HS-5 (cell line): ENCODE data around the gene EFCAB6.

Experiments
- DNase-seq: peaks from one replicate; pipeline ENCODE4 v3.0.0-alpha.2; 2012; ENCODE audit warnings: low read depth

Gene EFCAB6

DNA sequence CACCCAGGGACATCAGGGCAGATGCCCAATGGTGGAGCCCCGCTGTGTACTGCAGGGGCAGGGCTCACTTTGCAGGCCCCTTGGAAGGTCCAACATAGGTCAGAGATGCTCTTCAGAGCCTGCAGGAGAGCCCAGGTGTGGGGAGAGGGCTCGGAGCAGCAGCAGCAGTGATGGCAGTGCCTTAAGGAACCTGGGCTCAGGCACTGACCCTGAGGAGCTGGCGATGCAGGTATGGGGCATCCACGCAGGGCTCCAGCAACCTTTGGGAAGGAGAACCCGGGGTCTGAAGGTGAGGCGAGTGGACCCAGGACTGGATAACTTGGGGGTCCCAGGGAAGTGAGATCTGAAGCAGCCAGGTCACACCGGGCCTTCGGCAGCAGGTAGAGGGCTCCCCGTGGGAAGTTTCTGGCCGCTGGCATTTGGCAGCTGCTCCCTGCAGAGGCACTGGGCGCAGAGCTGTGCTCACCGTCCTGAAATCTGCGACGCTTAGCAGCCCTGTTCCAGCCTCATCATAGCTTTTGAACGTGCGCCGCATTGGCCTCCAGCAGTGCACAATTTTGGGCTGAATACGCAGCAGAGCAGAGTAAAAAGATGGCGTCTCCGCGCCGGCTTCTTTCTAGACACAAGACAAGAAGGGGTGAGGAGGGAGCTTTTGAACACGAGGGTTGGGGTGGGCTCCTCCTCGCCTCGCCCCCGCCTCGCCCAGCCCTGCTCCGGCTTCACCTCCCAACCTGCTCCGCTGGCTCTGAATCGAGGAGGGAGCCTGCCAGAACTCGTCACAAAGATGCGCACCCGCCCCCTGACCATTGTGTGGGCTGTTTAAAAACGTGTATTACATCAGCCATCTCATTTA, 281.5 kb downstream of the EFCAB6 start:
- no peak for DNase-seq

DNA sequence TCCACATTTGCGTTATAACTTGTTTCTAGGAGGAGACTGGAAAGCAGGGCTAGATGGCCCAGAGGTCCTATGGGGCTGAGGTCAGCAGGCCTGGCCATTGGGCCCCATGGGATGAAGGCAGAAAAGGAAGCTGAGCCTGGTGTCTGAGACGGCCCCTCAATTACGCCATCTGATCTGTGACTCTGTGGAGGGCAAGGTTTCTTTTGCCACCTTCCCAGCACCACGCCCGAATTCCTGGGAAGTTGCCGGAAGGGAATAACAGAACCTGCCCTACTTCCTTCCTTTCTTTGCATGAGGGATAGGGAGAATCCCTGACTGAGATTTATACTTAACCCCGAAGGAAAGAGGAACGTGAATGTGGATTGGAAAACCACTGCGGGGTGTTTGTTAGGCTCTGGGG, 282.2 kb downstream of the EFCAB6 start:
- DNase-seq: no peak

DNA sequence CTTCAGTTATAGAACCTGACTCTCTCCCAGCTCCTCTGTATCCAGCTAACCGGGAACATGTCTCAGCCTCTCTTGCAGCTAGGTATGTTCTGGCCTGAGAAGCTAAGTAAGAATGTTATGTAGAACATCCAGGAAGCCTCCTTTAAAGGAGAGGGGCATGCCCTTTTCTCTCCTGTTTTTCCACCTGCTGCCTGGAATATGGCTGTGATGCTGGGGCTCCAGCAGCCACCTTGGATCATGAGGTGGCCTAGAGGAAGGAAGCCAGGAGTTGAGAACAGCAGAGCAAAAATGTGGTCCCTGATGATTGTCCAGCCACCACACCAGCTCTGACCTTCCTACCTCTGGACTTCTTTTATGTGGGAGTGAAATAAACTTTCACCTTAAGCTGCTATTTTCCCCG, 282.6 kb downstream of the EFCAB6 start:
- no peak for DNase-seq

DNA sequence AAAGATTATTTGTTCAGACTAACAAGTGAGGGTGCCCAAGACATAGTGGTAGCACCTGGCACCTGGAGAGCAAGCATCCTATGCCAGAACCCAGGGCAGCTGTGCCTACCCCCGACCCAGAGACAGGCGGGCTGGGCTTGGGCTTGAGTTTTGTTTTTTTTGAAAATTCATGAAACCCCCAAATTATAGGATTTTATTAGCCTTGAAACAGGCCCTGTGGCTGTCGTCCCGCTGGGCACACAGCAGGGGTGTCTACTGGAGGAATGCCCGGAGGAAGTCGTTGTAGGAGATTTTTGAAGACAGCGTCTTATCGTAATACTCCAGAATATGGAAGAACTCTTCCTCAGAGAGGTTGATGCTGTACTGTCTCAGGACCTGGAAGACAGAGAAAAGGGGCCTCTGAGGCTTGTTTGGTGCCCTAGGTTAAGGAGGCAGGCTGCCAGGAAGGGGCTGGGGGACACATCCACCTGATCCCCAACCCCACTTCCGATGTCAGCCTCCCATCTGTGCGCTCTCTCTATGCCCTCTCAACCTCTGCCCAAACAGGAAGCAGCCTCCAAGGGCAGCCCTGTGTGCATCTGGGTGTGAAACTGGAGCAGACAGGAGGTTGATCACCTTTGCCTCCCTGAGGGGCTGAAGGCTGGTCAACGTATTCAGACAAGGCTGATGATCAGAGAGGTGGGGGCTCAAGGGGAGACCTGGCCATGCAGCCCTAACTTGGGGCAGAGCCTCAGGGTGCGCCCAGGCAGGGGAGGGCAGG, 283.3 kb downstream of the EFCAB6 start:
- no peak for DNase-seq

DNA sequence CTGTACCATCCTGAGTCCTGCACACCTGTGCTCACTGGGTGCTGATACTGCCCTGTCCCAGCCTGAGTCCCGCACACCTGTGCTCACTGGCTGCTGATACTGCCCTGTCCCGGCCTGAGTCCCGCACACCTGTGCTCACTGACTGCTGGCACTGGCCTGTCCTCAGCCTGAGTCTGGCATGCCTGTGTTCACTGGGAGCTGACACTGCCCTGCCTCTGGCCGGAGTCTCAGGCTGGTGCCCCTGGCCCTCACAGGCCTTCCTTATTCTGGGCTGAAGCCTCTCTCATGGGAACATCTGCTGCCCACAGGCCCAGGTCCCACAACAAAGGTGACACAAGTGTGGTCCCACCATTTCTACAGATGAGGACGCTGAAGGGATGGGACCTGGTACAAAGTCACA, 285.2 kb downstream of the EFCAB6 start:
- DNase-seq: no peak

DNA sequence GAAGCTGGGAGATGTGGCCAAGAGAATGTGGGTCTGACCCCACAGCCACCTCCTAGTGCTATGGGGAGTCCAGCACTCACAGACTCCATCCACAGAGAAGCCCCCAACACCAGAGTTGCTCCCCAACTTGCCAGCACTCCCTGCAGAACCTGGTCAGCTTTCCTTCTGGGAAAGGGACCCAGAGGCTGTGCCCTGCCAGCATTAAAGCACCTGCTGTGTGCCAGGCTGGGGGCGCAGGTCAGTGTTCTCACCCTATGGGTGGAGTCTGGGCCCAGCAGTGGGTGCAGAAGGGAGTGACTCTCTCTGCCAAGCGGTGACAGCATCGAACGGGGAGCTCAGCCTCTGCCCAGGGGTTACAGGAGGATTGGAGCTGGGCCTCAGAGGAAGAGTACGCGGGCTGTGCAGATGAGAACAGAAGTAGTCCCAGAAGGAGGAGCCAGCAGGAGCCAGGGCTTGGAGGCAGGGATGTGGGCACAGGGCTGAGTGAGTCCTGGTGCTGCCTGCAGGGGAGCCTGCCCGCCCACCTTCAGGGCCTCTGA, 285.9 kb downstream of the EFCAB6 start:
- no peak for DNase-seq

DNA sequence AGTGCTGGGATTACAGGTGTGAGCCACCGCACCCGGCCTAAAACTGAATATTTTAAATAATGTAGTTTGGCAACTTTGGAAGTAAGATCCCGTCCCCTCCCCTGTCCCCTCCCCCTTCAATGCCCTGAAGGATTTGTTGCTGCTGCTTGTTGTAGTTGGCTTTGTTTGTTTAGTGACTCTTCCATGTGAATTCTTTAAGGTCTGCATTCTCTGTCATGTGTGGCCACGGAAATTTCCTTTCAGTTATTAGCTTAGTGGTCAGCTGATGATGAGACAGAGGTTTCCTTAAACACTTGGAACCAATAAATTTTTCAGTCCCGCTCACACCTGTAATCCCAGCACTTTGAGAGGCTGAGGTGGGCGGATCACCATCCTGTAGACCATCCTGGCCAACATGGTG, 290.4 kb downstream of the EFCAB6 start:
- no peak for DNase-seq

DNA sequence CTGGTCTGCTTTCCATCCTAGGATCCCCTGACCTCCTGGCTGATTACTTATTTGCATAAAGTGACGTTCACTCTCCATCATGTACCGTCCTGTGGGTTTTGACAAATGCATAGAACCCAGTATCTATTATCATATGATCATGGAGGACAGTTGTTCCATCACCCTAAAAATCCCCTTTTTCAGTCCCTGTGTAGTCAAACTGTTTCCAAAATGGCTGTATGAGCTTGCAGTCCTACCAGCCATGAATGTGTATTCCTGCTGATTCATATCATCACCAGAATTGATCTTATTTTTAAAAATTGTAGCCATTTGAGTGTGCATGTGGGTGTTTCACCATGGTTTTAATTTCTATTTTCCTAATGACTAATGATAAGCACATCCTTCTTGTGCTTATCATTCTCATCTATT, 291.5 kb downstream of the EFCAB6 start:
- DNase-seq: no peak

DNA sequence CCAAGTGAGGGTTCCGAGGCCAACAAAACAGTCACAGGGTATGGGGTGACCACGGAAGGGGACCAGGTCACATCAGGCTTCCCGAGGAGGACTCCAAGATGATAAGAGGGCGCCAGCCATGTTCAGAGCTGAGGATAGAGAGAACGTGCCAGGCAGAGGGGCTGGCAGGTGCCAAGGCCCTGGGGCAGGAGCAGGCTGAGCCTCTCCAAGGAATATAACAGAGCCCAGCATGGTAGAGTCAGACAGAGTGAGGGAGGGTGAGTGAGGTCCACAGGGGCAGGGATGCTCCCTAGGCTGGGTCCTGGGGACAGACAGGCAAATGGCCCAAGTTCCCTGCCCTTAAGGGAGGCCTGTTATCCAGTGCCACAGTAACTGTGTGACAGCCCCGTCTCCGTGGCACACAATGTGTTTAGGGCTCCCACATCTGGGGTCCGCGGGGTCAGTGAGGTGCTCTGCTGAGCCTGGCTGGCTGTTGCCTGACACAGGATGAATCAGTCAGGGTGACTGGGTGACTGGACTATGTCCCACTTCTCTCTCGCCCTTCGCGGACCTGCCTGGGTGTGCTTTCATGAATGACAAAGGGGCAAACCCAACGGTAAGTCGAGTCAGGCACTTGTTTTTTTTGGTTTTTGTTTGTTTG, 295.0 kb downstream of the EFCAB6 start:
- DNase-seq: no peak

DNA sequence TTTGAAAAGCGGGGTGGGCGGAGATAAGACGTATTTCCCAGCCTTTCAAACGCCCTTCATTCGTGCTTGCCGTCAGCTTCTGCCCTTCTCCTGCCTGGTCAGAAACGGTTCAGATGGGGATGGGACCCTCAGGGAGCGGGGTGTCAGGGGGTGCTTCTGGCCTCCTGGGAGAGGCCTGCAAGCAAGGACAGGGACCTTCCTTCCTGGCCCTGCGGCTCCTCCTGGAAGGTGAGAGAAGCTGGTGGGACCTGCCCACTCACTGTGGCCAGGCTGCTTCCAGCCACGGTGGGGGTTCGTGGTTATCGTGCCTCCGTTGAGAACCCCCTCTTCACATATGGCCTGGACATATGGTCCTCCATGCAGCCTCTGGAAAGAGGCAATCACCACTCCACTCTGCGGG, 295.7 kb downstream of the EFCAB6 start:
- no peak for DNase-seq

DNA sequence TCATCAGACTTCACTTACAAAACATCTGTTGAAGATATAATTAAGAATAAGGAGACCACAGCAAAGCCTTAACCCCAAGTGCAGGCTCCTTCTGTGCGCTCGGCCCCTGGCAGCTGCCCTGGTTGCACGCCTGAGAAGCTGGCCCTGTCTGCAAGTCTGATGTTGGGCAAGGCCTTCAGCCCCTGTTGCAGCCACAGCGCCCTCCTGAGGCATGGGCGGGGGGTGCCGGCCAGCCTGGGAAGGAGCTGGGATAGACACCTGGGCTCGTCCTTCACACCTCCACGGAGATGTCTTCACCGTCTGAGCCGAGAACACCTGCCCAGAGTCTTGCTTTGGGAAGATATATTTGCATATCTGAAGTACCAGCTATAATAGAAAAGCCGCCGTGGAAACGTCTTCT, 296.2 kb downstream of the EFCAB6 start:
- no peak for DNase-seq

DNA sequence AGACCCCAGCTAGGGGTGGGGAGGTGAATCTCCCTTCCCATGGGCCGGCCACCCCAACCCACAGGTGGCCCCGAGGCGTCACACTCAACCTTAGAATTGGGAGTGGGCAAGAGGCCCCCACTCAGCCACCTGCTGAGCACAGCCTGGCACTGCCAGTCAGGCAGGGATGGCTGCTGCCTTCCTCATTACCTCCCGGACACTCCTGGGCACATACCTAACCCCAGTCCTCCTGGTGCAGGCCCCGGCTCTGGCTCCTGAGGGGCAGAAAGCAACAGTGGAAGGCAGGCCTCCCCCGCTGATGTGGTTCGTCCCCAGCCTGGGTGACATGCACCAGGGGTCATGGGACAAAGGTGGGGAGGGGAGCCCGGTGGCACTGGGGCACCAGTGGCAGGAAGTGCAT, 296.7 kb downstream of the EFCAB6 start:
- DNase-seq: no peak

DNA sequence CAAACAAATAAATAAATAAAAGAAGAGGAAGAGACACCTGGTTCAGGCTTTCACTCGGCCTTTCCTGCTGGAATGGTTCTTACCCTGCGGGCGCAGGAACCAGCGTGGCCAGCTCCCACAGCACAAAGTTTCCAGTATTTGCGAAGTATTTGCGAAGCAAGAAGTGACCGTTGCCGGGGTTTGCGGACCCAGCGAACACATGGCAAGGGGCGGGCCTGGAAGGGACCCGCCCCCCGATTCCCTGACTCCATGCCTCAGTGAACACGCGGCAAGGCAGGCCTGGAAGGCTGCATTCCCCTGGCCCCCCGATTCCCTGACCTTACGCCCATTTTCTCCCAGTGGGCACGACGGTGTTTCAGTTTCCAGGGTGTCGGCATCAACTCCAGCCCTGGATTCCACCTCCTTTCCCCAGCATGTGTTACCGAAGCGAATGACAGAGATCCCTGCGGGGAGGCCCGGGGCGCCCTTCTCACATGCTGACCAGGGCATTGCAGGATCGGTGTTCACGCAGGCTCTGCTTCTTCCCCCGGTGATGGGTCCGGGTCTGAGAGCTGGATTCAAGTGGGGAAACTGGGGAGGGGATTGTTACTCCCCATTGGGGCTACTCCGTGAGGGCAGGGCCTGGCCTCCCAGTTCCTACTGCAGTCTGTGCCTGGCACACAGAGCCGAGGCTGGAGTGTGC, 297.5 kb downstream of the EFCAB6 start:
- no peak for DNase-seq

DNA sequence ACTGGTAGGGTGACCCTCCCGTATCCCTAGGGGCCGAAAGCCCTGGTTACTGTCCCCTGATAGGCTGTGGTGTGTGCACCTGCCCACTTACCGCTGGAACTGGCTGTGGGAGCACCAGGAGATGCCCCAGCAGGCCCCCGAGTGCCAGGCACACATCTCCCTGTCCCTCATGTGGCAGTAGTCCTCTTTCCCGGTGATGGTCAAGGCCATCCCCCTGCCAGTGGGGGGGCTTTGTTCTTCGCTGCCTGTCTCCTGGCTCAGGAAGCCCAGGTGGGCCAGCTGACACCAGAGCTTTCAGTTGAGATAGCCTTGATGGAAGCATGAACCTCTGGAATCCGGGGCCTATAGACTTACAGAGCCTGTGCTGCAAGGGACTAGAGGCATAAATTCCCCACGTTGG, 299.8 kb downstream of the EFCAB6 start:
- no peak for DNase-seq

DNA sequence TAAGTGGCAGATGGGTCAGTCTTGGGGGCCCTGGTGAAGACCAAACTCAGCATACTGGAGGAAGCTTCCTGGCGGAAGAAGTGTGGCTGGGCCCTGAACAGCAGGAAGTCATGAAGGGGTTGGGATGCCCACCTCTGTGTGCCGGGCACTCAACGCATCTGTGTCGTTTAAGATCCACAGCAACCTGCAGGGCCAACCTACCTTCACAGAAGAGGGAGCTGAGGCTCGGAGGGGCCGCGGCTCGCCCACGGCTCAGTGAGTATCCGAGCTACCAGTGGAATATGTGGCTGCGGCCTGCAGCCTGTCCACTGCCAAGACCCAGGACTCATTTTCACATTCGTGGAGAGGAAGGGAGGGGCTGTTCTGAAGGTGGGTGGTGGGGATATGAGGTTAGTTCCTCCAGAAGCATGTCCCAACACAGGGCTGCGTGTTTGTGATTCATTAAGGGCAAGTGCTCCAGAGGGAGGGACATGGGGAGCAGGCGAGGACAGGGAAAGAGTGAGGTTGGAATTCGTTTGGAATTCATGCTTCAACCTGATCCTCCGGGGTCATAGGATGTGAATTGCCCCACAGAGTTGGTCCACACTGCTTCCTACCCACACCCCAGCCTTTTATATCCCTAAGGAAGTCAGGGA, 300.7 kb downstream of the EFCAB6 start:
- DNase-seq: no peak

DNA sequence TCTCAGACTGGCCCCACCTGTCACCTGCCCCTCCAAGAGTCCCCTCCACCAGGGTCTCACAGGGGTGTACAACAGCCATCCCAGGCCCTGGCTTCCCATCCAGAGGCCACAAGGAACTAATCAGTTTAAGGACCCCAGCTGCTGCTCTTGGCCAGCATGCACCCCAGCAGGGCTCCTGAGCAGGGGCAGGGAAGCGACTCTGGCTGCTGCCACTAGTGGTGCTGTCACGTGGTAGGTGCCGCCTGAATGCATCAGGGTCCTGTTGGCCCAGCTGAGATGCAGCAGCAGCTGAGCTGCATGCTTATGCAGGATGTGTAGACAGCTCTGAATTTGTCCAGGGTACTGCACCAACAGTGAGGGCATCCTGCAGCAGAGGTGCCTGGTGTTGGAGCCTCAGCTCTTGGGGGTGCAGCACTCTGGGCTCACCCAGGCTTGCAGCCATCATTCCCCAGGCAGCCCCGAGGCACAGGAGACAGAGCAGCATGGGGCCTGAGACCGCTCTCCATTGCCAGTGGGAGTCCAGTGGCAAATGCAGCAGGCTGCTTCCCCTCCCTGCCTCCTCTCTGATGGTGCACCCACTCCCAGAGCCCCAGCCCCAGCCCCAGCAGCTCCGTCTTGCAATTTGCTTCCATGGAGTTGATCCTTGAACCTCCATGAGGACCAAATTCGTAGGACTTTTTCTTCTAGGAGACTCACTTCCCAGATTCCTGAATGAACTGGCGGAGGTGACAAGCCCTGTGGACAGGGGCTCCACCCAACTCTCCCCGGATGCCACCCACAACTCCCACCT, 301.6 kb downstream of the EFCAB6 start:
- DNase-seq: no peak

DNA sequence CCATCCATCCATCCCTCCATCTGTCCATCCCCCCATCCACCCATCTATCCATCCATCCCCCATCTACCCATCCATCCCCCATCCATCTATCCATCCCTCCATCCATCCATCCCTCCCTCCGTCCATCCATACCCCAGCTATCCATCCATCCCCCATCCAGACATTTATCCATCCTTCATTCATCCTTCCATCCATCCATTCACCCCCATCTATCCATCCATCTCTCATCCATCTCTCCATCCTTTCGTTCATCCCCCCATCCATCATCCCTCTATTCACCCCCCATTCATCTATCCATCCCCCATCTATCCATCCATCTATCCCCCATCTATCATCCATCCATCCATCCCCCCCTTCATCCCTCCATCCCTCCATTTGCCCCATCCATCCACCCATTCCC, 302.8 kb downstream of the EFCAB6 start:
- no peak for DNase-seq

DNA sequence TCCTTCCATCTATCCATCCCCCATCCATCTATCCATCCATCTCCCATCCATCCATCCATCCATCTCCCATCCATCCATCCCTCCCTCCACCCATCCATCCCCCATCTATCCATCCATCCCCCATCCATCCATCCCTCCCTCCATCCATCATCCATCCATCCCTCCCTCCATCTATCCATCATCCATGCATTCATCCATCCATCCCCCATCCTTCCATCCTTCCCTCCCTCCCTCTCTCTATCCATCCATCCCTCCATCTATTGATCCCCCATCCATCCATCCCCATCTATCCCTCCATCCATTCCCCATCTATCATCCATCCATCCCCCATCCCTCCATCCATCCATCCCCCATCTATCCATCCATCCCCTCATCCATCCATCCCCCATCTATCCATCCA, 303.6 kb downstream of the EFCAB6 start:
- no peak for DNase-seq

DNA sequence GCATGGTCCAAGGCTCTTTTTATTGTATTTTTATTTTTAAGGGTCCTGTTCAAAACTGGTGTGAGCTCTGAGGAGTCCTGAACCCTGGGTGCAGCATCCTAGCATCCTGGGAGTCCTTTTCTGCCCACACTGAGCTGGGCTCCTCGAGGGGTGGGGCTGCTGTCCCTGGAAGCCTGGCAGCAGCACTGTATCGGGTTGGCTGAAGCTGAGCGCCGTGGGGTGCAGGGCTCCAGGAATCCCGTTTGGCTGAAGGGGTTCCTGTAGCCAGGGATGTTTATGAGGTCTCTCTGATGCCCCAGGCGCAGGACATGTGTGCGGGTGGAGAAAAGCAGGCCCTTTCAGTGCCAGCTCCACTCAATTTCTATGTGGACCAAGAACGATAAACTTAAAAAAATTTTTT, 304.9 kb downstream of the EFCAB6 start:
- DNase-seq: no peak

DNA sequence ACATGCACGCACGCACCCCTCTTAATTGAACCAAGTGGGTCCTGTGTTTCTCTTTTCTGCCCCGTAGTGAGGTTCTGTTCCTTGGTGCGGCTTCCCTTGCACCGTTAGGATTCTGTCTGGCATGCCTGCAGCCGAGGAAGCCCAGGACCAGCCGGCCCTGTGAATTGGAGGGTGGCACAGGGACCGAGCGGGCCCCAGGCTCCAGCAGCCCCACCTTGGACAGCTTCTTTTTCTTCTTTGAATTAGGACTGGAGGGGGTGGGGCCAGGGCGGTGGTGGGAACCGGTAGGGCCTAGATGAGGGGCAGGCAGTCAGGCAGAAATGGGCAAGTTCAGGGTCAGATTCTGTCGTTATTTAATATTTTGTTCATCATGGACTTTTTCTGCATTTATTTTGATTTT, 305.6 kb downstream of the EFCAB6 start:
- no peak for DNase-seq

DNA sequence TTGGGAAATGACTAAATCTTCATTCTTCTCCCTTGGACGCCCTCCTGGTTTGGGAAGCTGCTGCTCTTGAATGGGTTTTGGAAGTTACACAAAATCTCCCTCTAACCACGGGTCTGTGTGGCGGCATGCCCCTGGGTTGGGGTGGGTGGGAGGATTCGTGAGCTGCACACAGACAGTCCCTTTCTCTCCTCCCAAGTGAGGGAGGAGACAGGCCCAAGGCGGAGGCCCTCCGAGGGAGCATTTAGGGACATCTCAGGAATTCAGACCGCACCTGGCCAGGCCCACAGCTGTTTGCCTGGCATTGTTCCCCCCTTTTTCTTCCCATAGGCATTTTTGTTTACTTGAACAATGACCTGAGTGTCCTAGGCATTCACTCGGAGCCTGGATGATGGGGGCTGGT, 306.2 kb downstream of the EFCAB6 start:
- no peak for DNase-seq
